ENCODE data around the gene IDUA.

- TF ChIP-seq CTCF (conservative IDR thresholded peaks at IDR 0.05) (no peak), EZH2 (IDR thresholded peaks at IDR 0.05; ENCODE audit: low read depth) (no peak)
These were observed 23.3 kb upstream of the IDUA start for GRCh38 chr4:963276-964225.
